Endometrial microvascular endothelial cells (primary cell): ENCODE measurements around the gene TIMM9. TPM values are rescaled to one million over a fixed set of nuclear protein-coding genes. Genes with fewer than 3 reads are reported as not detected.
"Not testable (repeated sequence)": the region's sequence is repeated elsewhere in the genome, so short reads cannot be mapped to it uniquely, and the experiment has no call there.

Experiments used
- in situ Hi-C: cut with HindIII; loops from 2 replicates; pipeline ENCODE4 v1.10.0; 2017; ENCODE audit warnings: low sequenced_read_pairs, low pct_unique_long_range_greater_than_20kb; ENCODE audit errors: inconsistent ontology term
- total RNA-seq: library from RNA; depleted of rRNA; stranded (reverse); fragments of >200 nt; gene quantifications from one replicate; pipeline ENCODE4 v1.2.3, GENCODE V29; 2015; ENCODE audit errors: inconsistent ontology term

TIMM9 gene, protein sequence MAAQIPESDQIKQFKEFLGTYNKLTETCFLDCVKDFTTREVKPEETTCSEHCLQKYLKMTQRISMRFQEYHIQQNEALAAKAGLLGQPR
- total RNA-seq, result 26.9 TPM

DNA sequence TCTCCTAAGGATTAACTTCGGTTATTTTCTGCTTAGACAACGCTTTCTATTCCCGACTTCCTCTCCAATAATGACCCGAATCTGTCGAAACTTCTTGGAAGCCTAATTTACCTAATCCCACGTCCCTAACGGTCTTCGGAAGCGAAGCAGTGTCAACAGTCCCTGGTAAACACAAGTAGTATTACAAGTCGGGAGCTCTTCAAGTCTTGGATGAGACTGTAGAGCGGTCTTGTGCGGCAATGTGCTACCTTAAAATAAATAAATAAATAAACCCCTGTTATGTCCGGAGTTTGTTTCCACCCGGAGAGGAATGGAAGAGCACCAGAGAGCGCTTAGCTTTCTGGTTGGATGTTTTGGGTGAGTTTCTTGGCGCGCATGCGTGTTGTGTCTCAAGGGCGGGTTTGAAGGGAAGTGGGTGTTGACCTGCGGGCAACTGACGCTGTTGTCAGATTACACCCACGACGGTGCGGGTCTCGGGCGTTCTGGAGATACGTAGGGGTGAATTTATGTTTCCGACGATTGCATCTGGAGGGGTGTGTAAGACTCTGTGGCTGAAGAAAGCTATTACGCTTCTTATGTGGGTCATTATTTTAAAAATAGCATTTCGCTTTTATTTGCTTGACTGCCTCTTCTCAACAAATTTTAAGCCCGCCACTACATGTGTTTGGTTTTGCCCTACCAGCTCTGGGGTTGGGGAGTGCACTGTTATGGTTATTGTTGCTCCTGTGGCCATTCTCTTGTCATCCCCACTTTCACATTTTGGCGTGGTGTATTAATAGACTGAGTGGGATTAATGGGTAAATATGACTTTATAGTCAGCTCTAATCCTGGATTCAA lies at the start of gene TIMM9, which contains the start of gene KIAA0586:
TIMM9 (minus strand) TSS at position 251 of the 837 bp plus-strand sequence. CDS start 15,586 bp downstream, outside the sequence.
KIAA0586 (plus strand) TSS at position 439 of the 837 bp plus-strand sequence. CDS start 546 bp downstream, outside the sequence.
- in situ Hi-C loops, result no loop called here

DNA sequence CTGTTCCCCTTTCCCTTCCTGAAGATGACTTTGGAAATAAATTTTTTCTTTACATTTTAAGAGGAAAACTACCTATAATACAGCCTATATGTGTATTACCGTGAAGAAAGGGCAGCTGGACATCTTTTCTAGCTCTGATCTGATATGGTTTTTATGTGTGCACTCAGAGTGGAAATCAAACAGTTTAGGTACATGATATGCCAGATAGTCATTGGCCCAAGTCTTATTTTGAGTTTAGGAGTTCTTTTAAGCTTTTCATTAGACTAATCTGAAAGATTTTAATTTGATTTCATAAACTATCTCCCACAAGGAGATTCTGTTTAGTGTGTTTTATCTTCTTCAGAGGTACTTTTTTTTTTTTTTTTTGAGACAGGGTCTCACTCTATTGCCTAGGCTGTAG lies 49.0 kb upstream of the TIMM9 start:
- in situ Hi-C loops, result no loop called here

GRCh38 chr14:58469309-58469708 lies 42.0 kb upstream of the TIMM9 start:
- in situ Hi-C loops, result no loop called here

GRCh38 chr14:58467575-58467974 lies 40.2 kb upstream of the TIMM9 start:
- in situ Hi-C loops, result no loop called here

GRCh38 chr14:58466459-58466858 lies 39.1 kb upstream of the TIMM9 start:
- in situ Hi-C loops, result no loop called here

DNA sequence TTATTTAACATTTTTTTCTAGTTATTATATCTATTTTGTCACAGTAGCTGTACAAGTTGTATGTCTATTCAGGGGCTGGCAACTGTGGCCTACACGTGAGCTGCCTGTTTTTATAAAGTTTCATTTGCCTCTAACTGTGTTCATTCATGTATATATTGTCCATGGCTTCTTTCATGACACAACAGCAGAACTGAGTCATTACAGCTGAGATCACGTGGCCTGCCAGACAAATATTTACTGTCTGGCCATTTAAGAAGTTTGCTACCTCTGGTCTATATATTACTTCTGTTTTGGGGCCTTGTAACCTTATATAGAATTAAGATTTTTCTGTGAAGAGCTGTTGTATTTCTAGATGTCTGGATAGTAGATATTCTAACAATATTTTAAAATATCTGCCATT lies 38.1 kb upstream of the TIMM9 start:
- in situ Hi-C loops, result no loop called here

GRCh38 chr14:58464652-58465051 lies 37.3 kb upstream of the TIMM9 start:
- in situ Hi-C loops, result no loop called here

- in situ Hi-C loops, result no loop called here
These were observed 35.8 kb upstream of the TIMM9 start for GRCh38 chr14:58463147-58463546.

DNA sequence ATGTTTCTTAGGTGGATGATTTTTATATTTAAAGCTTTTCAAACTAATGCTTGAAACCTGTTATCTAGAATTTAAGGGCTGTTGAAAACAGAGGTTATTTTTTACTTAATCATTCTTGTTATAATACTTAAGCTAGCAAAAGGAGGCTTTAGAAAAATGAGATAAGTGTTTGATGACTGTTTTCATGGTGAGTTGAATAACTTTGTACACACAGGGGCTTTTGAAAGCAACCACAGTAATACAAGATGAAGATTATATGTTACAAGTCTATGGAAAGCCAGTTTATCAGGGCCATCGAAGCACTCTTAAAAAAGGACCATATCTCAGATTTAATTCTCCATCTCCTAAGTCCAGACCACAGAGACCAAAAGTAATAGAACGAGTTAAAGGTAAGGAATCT lies 33.4 kb upstream of the TIMM9 start:
- in situ Hi-C loops, result no loop called here

- in situ Hi-C loops, result no loop called here
These were observed 28.4 kb upstream of the TIMM9 start for GRCh38 chr14:58455593-58456265.

GRCh38 chr14:58444627-58445026 lies 17.3 kb upstream of the TIMM9 start:
- in situ Hi-C loops, result no loop called here

- in situ Hi-C loops, result no loop called here
These were observed 12.1 kb upstream of the TIMM9 start for GRCh38 chr14:58439476-58439875.

- in situ Hi-C loops, result no loop called here
These were observed 2.8 kb upstream of the TIMM9 start for GRCh38 chr14:58430156-58430555.

DNA sequence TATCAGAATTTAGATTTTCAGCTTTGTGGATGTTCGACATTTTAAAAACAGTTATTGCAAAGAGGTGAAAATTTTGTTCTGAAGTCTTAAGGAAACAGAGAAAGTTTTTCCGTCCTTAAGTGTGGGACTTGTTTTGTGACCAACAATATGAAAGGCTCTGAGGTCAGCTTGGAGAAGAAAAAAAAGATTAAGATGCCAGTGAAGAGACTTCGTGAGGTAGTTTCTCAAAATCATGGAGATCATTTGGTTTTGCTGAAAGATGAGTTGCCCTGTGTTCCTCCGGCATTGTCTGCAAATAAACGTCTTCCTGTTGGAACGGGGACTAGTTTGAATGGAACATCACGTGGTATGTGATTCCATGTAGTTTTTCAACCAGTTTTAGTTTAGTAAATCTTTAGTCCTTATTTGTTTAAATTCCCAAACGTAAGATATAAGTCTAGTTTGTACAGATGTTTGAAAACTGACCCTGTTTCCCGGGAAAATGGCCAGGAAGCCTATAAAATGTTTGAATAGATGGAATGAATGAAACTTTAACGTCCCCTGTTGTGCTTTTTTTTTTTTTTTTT lies 870 bp upstream of the TIMM9 start:
- in situ Hi-C loops, result no loop called here

DNA sequence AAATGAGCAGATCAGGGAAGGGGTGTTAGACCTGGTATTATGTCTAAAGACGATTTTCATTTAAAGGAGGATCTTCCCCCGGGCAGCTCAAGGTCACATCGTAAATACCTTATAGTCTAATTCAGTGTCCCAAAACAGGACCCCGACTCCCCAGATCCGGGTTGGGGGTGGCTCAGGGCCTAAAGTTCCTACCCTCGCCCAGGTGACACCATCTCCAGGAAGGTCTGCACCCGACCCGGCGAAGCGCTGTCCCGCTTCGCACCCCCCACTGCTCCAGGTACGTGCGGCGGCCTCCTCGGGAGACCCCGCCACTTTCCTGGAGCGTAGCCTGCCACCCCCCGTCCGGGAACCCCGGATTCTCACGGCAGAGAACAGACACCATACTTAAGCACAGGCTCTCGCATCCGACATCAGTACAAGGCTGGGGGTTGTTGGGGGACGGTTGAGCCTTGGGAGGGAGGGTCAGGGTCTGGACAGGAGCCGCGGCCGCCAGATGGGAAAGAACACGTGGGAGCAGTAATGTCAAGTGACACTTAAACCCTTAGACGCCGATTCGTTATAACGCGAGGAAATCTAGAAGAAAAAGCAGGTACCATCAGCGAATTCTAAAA lies 556 bp downstream of the TIMM9 start:
- in situ Hi-C loops, result no loop called here

DNA sequence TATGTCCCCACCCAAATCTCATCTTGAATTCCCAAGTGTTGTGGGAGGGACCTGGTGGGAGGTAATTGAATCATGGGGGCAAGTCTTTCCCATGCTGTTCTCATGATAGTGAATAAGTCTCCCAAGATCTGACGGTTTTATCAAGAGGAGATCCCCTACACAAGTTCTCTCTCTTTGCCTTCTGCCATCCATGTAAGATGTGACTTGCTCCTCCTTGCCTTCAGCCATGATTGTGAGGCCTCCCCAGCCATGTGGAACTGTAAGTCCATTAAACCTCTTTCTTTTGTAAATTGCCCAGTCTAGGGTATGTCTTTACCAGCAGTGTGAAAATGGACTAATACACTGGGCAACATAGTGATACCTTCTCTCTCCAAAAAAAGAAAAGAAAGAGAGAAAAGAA lies 10.4 kb downstream of the TIMM9 start:
- in situ Hi-C loops, result not testable (repeated sequence)

- in situ Hi-C loops, result no loop called here
These were observed 11.4 kb downstream of the TIMM9 start for GRCh38 chr14:58415636-58416547.

DNA sequence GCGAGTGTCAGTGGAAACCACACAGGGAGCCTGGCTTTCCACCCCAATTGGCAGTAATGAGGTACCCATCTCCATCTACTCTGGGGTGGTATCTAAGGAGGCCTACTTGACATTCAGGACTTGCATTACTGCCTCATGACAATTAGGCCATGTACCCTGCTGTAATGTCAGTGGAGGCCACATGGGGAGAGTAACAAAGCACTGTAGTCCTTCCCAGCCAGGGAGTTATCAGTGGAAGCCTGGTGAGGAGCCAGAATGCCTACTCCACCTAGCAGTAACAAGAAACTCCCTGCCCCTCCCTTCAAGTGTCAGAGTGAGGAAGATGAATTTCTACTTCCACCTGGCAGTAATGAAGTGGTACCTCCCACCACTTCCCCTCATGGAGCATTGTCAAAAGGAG lies 12.5 kb downstream of the TIMM9 start:
- in situ Hi-C loops, result no loop called here
